ENCODE data around the gene MRPL12. TPM values are rescaled to one million over a fixed set of nuclear protein-coding genes. Genes with fewer than 3 reads are reported as not detected.

The MRPL12 gene
- total and polyA plus RNA-seq, 2 of the 13 experiments (the other 11 are each of a cell fraction or from before 2014, with no cell fraction given) = 39.1 to 94.1 TPM

GRCh38 chr17:81683584-81684441 is 19.4 kb upstream of the MRPL12 start, which contains the start of the genes ARL16 and HGS (continued):
- TF ChIP-seq, protein P1, sequence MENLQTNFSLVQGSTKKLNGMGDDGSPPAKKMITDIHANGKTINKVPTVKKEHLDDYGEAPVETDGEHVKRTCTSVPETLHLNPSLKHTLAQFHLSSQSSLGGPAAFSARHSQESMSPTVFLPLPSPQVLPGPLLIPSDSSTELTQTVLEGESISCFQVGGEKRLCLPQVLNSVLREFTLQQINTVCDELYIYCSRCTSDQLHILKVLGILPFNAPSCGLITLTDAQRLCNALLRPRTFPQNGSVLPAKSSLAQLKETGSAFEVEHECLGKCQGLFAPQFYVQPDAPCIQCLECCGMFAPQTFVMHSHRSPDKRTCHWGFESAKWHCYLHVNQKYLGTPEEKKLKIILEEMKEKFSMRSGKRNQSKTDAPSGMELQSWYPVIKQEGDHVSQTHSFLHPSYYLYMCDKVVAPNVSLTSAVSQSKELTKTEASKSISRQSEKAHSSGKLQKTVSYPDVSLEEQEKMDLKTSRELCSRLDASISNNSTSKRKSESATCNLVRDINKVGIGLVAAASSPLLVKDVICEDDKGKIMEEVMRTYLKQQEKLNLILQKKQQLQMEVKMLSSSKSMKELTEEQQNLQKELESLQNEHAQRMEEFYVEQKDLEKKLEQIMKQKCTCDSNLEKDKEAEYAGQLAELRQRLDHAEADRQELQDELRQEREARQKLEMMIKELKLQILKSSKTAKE (CRISPR knock-in tag; IDR thresholded peaks at IDR 0.05; ENCODE audit: borderline replicate concordance) = peak; percentile 36; the same call in 1 of the 2 replicates
- TF ChIP-seq JARID2 (CRISPR knock-in tag; IDR thresholded peaks at IDR 0.05; ENCODE audit: insufficient replicate concordance) (peak; percentile 62), ZNF619 (CRISPR knock-in tag; IDR thresholded peaks at IDR 0.05) (no peak; the same call in 1 of the 2 replicates), THAP11 (CRISPR knock-in tag; IDR thresholded peaks at IDR 0.05) (peak; percentile 95), REPIN1 (CRISPR knock-in tag; IDR thresholded peaks at IDR 0.05; ENCODE audit: borderline replicate concordance, low read depth) (peak; percentile 84; the same call in 1 of the 2 replicates), KAT8 (CRISPR knock-in tag; IDR thresholded peaks at IDR 0.05) (peak; percentile 99), JUND (CRISPR knock-in tag; IDR thresholded peaks at IDR 0.05) (no peak), TEAD3 (CRISPR knock-in tag; optimal IDR thresholded peaks at IDR 0.05; ENCODE audit: borderline replicate concordance) (peak; percentile 98), HMG20B (CRISPR knock-in tag; conservative IDR thresholded peaks at IDR 0.05) (no peak), DNMT1 (CRISPR knock-in tag; IDR thresholded peaks at IDR 0.05) (peak; percentile 74), ZNF205 (CRISPR knock-in tag; IDR thresholded peaks at IDR 0.05) (peak; percentile 53), ZFP36L2 (CRISPR knock-in tag; IDR thresholded peaks at IDR 0.05) (no peak; the same call in 1 of the 2 replicates), CEBPB (IDR thresholded peaks at IDR 0.05; ENCODE audit: borderline replicate concordance, low read depth, low read length) (no peak), ZNF121 (CRISPR knock-in tag; IDR thresholded peaks at IDR 0.05) (no peak), HNRNPK (IDR thresholded peaks at IDR 0.05; ENCODE audit: low read depth, low read length, poor library complexity, severe bottlenecking) (no peak), ZNF549 (CRISPR knock-in tag; IDR thresholded peaks at IDR 0.05) (0 out of 2 replicates have a peak, but pooled peaks have one; percentile 61), SIX1 (CRISPR knock-in tag; IDR thresholded peaks at IDR 0.05; ENCODE audit: borderline replicate concordance) (peak; percentile 7; the same call in 1 of the 2 replicates), ZNF879 (CRISPR knock-in tag; IDR thresholded peaks at IDR 0.05) (no peak), ZNF260 (CRISPR knock-in tag; IDR thresholded peaks at IDR 0.05; ENCODE audit: borderline replicate concordance, low read depth) (no peak), ARHGAP35 (CRISPR knock-in tag; IDR thresholded peaks at IDR 0.05; ENCODE audit: borderline replicate concordance) (peak; percentile 19; the same call in 1 of the 2 replicates), TAF15 (IDR thresholded peaks at IDR 0.05; ENCODE audit: low read depth, low read length, poor library complexity, severe bottlenecking) (no peak), MAF1 (CRISPR knock-in tag; IDR thresholded peaks at IDR 0.05; ENCODE audit: borderline replicate concordance) (no peak; the same call in 1 of the 2 replicates), KDM5B (CRISPR knock-in tag; IDR thresholded peaks at IDR 0.05; ENCODE audit: borderline replicate concordance) (peak; percentile 55; the same call in 1 of the 2 replicates)
- TF ChIP-seq, protein P2, sequence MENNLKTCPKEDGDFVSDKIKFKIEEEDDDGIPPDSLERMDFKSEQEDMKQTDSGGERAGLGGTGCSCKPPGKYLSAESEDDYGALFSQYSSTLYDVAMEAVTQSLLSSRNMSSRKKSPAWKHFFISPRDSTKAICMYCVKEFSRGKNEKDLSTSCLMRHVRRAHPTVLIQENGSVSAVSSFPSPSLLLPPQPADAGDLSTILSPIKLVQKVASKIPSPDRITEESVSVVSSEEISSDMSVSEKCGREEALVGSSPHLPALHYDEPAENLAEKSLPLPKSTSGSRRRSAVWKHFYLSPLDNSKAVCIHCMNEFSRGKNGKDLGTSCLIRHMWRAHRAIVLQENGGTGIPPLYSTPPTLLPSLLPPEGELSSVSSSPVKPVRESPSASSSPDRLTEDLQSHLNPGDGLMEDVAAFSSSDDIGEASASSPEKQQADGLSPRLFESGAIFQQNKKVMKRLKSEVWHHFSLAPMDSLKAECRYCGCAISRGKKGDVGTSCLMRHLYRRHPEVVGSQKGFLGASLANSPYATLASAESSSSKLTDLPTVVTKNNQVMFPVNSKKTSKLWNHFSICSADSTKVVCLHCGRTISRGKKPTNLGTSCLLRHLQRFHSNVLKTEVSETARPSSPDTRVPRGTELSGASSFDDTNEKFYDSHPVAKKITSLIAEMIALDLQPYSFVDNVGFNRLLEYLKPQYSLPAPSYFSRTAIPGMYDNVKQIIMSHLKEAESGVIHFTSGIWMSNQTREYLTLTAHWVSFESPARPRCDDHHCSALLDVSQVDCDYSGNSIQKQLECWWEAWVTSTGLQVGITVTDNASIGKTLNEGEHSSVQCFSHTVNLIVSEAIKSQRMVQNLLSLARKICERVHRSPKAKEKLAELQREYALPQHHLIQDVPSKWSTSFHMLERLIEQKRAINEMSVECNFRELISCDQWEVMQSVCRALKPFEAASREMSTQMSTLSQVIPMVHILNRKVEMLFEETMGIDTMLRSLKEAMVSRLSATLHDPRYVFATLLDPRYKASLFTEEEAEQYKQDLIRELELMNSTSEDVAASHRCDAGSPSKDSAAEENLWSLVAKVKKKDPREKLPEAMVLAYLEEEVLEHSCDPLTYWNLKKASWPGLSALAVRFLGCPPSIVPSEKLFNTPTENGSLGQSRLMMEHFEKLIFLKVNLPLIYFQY (CRISPR knock-in tag; IDR thresholded peaks at IDR 0.05; ENCODE audit: borderline replicate concordance) = peak; percentile 24; the same call in 1 of the 2 replicates

Data from HepG2 (cell line).